ENCODE measurements around the gene H2BK1. TPM values are rescaled to one million over a fixed set of nuclear protein-coding genes. Genes with fewer than 3 reads are reported as not detected.

The H2BK1 gene
- total RNA-seq, 1 experiment from 2014 or later: 0.87 TPM

- TF ChIP-seq, protein P1, sequence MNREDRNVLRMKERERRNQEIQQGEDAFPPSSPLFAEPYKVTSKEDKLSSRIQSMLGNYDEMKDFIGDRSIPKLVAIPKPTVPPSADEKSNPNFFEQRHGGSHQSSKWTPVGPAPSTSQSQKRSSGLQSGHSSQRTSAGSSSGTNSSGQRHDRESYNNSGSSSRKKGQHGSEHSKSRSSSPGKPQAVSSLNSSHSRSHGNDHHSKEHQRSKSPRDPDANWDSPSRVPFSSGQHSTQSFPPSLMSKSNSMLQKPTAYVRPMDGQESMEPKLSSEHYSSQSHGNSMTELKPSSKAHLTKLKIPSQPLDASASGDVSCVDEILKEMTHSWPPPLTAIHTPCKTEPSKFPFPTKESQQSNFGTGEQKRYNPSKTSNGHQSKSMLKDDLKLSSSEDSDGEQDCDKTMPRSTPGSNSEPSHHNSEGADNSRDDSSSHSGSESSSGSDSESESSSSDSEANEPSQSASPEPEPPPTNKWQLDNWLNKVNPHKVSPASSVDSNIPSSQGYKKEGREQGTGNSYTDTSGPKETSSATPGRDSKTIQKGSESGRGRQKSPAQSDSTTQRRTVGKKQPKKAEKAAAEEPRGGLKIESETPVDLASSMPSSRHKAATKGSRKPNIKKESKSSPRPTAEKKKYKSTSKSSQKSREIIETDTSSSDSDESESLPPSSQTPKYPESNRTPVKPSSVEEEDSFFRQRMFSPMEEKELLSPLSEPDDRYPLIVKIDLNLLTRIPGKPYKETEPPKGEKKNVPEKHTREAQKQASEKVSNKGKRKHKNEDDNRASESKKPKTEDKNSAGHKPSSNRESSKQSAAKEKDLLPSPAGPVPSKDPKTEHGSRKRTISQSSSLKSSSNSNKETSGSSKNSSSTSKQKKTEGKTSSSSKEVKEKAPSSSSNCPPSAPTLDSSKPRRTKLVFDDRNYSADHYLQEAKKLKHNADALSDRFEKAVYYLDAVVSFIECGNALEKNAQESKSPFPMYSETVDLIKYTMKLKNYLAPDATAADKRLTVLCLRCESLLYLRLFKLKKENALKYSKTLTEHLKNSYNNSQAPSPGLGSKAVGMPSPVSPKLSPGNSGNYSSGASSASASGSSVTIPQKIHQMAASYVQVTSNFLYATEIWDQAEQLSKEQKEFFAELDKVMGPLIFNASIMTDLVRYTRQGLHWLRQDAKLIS (CRISPR knock-in tag; IDR thresholded peaks at IDR 0.05; ENCODE audit: borderline replicate concordance): no peak
- TF ChIP-seq IRF2 (CRISPR knock-in tag; IDR thresholded peaks at IDR 0.05; ENCODE audit: borderline replicate concordance, low read depth) (no peak), NFE2L1 (CRISPR knock-in tag; IDR thresholded peaks at IDR 0.05) (no peak), HMGXB4 (CRISPR knock-in tag; IDR thresholded peaks at IDR 0.05) (peak; percentile 95), ZNF671 (CRISPR knock-in tag; IDR thresholded peaks at IDR 0.05) (no peak), GRHL2 (CRISPR knock-in tag; IDR thresholded peaks at IDR 0.05; ENCODE audit: insufficient replicate concordance, severe bottlenecking) (no peak), GABPB1 (CRISPR knock-in tag; IDR thresholded peaks at IDR 0.05) (no peak), HMGA2 (CRISPR knock-in tag; IDR thresholded peaks at IDR 0.05) (no peak), RELA (CRISPR knock-in tag; IDR thresholded peaks at IDR 0.05; ENCODE audit: borderline replicate concordance) (no peak), SP1 (CRISPR knock-in tag; conservative IDR thresholded peaks at IDR 0.05) (0 out of 2 replicates have a peak, but pooled peaks have one; percentile 44), ZNF396 (CRISPR knock-in tag; IDR thresholded peaks at IDR 0.05; ENCODE audit: borderline replicate concordance) (no peak), ATF1 (CRISPR knock-in tag; IDR thresholded peaks at IDR 0.05) (no peak), ZNF416 (CRISPR knock-in tag; IDR thresholded peaks at IDR 0.05) (no peak), CREB1 (CRISPR knock-in tag; IDR thresholded peaks at IDR 0.05) (no peak), MYBL2 (CRISPR knock-in tag; IDR thresholded peaks at IDR 0.05) (no peak), SOX15 (CRISPR knock-in tag; IDR thresholded peaks at IDR 0.05) (no peak), ZNF219 (CRISPR knock-in tag; IDR thresholded peaks at IDR 0.05; ENCODE audit: borderline replicate concordance) (no peak), GTF2I (CRISPR knock-in tag; conservative IDR thresholded peaks at IDR 0.05) (no peak), JAZF1 (CRISPR knock-in tag; IDR thresholded peaks at IDR 0.05) (no peak), FOXP1 (CRISPR knock-in tag; IDR thresholded peaks at IDR 0.05; ENCODE audit: borderline replicate concordance) (peak; percentile 33; the same call in 1 of the 2 replicates), ATF2 (CRISPR knock-in tag; IDR thresholded peaks at IDR 0.05; ENCODE audit: borderline replicate concordance, low read depth) (no peak), ZNF138 (CRISPR knock-in tag; conservative IDR thresholded peaks at IDR 0.05) (no peak), RORB (CRISPR knock-in tag; IDR thresholded peaks at IDR 0.05) (no peak), MAX (CRISPR knock-in tag; IDR thresholded peaks at IDR 0.05) (peak; percentile 41; the same call in 1 of the 2 replicates), MXD4 (CRISPR knock-in tag; IDR thresholded peaks at IDR 0.05; ENCODE audit: borderline replicate concordance) (no peak)
- TF ChIP-seq, protein P2, sequence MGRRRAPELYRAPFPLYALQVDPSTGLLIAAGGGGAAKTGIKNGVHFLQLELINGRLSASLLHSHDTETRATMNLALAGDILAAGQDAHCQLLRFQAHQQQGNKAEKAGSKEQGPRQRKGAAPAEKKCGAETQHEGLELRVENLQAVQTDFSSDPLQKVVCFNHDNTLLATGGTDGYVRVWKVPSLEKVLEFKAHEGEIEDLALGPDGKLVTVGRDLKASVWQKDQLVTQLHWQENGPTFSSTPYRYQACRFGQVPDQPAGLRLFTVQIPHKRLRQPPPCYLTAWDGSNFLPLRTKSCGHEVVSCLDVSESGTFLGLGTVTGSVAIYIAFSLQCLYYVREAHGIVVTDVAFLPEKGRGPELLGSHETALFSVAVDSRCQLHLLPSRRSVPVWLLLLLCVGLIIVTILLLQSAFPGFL (CRISPR knock-in tag; IDR thresholded peaks at IDR 0.05; ENCODE audit: borderline replicate concordance): no peak
- TF ChIP-seq, protein P3, sequence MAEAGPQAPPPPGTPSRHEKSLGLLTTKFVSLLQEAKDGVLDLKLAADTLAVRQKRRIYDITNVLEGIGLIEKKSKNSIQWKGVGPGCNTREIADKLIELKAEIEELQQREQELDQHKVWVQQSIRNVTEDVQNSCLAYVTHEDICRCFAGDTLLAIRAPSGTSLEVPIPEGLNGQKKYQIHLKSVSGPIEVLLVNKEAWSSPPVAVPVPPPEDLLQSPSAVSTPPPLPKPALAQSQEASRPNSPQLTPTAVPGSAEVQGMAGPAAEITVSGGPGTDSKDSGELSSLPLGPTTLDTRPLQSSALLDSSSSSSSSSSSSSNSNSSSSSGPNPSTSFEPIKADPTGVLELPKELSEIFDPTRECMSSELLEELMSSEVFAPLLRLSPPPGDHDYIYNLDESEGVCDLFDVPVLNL (CRISPR knock-in tag; IDR thresholded peaks at IDR 0.05; ENCODE audit: borderline replicate concordance, low read depth): no peak
- TF ChIP-seq, protein P4, sequence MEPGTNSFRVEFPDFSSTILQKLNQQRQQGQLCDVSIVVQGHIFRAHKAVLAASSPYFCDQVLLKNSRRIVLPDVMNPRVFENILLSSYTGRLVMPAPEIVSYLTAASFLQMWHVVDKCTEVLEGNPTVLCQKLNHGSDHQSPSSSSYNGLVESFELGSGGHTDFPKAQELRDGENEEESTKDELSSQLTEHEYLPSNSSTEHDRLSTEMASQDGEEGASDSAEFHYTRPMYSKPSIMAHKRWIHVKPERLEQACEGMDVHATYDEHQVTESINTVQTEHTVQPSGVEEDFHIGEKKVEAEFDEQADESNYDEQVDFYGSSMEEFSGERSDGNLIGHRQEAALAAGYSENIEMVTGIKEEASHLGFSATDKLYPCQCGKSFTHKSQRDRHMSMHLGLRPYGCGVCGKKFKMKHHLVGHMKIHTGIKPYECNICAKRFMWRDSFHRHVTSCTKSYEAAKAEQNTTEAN (CRISPR knock-in tag; IDR thresholded peaks at IDR 0.05): no peak
Observed at GRCh38 chr7:151172273-151173141, 37.8 kb downstream of the H2BK1 start (continued).

Data from WTC11 (cell line).